HG03521 (cell line): ENCODE measurements around the gene SLC6A7.

ENCODE experiments used
- ATAC-seq: cut with Tn5 transposase; IDR thresholded peaks from one replicate; pipeline ENCODE4 v1.9.1; 2021; ENCODE audit warnings: mild to moderate bottlenecking, moderate library complexity; ENCODE audit not compliant: unreplicated experiment

Gene SLC6A7

GRCh38 chr5:150255659-150256409 lies 66.0 kb downstream of the SLC6A7 start:
- no peak for ATAC-seq

GRCh38 chr5:150256410-150257064 lies 66.7 kb downstream of the SLC6A7 start:
- ATAC-seq = no peak

- ATAC-seq = no peak
These were observed 67.6 kb downstream of the SLC6A7 start for GRCh38 chr5:150257424-150257823.

- no peak for ATAC-seq
These were observed 68.3 kb downstream of the SLC6A7 start for GRCh38 chr5:150258130-150258529.
